Brain microvascular endothelial cell (primary cell): Measurements from ENCODE around the gene TIMP2.
A peak's percentile ranks its signal among the peaks of the same experiment; 100 is the strongest.
"Not testable (repeated sequence)": the region's sequence is repeated elsewhere in the genome, so short reads cannot be mapped to it uniquely, and the experiment has no call there.

Experiments
- DNase-seq: peaks from one replicate; pipeline ENCODE4 v3.0.0-alpha.2; 2020
- H3K27ac ChIP-seq: fragments of 250-450 bp; sonication (Bioruptor Pico); 2 replicates; pipeline ENCODE4 v1.5.1; 2020; ENCODE audit warnings: mild to moderate bottlenecking, moderate library complexity
- H3K27me3 ChIP-seq: fragments of 250-450 bp; sonication (Bioruptor Pico); replicated peaks from 2 replicates; pipeline ENCODE4 v1.5.1; 2020; ENCODE audit warnings: mild to moderate bottlenecking
- H3K36me3 ChIP-seq: fragments of 250-450 bp; sonication (Bioruptor Pico); replicated peaks from 2 replicates; pipeline ENCODE4 v1.5.1; 2020; ENCODE audit warnings: mild to moderate bottlenecking
- H3K4me3 ChIP-seq: 2 replicates; pipeline ENCODE4 v1.5.1; 2011; ENCODE audit warnings: low read depth, mild to moderate bottlenecking, control low read depth, low read length, moderate library complexity
- in situ Hi-C: cut with HindIII; loops from 2 replicates; pipeline ENCODE4 v1.10.0; 2017; ENCODE audit warnings: low sequenced_read_pairs, low pct_ligation_motif_present
- TF ChIP-seq, protein P1 (sequence below): IDR thresholded peaks from 2 replicates; pipeline ENCODE4 v1.5.1; 2011; ENCODE audit warnings: low read depth, mild to moderate bottlenecking, moderate library complexity, low read length, control low read depth, inconsistent platforms; ENCODE audit errors: missing control alignments

Gene TIMP2

DNA sequence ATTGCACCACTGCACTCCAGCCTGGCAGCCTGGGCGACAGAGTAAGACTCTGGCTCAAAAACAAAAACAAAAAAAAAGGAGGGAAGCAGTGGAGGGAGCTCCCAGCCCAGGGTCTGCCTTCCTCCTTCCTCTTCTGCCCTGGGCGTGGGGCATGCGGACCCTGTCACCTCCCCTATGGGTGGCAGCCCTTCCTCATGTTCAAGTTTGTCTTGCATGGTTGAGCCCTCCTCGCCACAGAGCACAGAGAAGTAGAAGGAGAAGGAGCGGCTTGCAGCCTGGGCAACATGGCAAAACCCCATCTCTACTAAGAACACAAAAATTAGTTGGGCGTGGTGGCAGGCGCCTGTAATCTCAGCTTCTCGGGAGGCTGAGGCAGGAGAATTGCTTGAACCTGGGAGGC lies 21.4 kb upstream of the TIMP2 start:
- in situ Hi-C loops, result no loop called here
- Histone ChIP-seq H3K4me3 (no peak overlapping the region), H3K27ac (no peak overlapping the region), H3K36me3 (no peaks in the 10 kb centered on the region), H3K27me3 (no peaks in the 10 kb centered on the region)
- TF ChIP-seq, protein P1, sequence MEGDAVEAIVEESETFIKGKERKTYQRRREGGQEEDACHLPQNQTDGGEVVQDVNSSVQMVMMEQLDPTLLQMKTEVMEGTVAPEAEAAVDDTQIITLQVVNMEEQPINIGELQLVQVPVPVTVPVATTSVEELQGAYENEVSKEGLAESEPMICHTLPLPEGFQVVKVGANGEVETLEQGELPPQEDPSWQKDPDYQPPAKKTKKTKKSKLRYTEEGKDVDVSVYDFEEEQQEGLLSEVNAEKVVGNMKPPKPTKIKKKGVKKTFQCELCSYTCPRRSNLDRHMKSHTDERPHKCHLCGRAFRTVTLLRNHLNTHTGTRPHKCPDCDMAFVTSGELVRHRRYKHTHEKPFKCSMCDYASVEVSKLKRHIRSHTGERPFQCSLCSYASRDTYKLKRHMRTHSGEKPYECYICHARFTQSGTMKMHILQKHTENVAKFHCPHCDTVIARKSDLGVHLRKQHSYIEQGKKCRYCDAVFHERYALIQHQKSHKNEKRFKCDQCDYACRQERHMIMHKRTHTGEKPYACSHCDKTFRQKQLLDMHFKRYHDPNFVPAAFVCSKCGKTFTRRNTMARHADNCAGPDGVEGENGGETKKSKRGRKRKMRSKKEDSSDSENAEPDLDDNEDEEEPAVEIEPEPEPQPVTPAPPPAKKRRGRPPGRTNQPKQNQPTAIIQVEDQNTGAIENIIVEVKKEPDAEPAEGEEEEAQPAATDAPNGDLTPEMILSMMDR, result no peak
- no peak for DNase-seq

DNA sequence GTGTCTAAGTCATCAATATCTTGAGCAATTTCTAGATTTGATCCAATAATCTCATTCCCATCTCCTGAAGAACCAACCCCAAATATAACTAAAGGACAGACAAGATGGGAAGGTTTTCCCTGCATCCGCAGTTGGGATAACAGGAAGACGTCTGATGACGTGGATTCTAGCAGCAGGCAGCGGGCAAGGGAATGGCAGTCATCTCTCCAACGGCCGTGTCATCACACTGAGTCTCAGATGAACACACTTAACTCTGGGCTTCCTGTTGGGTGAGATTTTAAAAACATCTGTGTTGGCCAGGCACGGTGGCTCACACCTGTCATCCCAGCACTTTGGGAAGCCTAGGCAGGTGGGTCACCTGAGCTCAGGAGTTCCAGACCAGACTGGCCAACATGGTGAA lies 20.9 kb upstream of the TIMP2 start:
- TF ChIP-seq, protein P1, result no peak
- Histone ChIP-seq H3K27ac (no peak overlapping the region), H3K4me3 (no peak overlapping the region), H3K27me3 (no peaks in the 10 kb centered on the region), H3K36me3 (no peaks in the 10 kb centered on the region)
- in situ Hi-C loops, result no loop called here
- DNase-seq, result no peak

DNA sequence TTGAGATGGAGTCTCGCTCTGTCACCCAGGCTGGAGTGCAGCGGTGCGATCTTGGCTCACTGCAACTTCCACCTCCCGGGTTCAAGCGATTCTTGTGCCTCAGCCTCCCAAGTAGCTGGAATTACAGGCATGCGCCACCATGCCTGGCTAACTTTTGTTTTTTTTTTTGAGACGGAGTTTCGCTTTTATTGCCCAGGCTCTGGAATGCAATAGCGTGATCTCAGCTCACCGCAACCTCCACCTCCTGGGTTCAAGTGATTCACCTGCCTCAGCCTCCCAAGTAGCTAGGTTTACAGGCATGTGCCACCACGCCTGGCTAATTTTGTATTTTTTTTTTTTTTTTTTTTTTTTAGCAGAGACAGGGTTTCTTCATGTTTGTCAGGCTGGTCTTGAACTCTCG lies 20.3 kb upstream of the TIMP2 start:
- H3K4me3 ChIP-seq, in situ Hi-C loops, H3K27me3 ChIP-seq, H3K36me3 ChIP-seq, DNase-seq, H3K27ac ChIP-seq: not testable (repeated sequence)

DNA sequence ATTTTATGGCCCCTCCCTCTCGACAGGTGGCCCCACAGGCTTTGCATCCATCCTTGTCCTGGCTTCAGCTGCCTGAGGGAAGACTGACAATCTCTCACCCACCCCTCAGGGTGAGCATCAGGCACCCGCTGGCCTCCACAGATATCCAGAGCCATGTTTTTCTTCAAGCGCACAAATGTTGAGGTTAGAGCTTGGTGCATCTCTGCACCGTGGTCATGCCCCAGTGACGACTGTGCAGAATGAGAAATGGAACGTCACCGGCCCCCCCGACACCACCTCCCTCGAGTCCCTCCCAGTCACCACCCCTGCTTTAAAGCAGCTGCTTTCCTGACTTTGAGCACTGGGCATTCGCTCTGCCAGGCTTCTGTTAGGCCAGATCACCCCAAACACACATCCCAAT lies 19.8 kb upstream of the TIMP2 start:
- H3K36me3 ChIP-seq, result no peaks in the 10 kb centered on the region
- in situ Hi-C loops, result no loop called here
- TF ChIP-seq, protein P1, result no peak
- no peak for DNase-seq
- H3K27ac ChIP-seq, result no peak overlapping the region
- no peak overlapping the region for H3K4me3 ChIP-seq
- no peaks in the 10 kb centered on the region for H3K27me3 ChIP-seq

DNA sequence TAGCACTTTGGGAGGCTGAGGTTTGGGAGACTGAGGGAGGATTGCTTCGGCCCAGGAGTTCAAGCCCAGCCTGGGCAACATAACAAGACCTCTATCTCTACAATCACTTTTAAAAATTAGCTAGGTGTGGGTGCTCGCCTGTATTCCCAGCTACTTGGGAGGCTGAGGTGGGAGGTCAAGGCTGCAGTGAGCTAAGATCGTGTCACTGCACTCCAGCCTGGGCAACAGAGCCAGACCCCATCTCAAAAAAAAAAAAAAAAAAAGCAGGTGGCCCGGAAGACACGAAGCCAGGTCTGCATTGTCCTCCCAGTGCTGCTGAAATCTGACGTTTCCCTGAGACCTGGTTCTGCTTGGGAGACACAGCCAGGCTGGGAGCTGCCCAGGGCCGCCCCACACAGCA lies 18.8 kb upstream of the TIMP2 start:
- TF ChIP-seq, protein P1, result no peak
- no peak overlapping the region for H3K27ac ChIP-seq
- H3K36me3 ChIP-seq, result no peaks in the 10 kb centered on the region
- in situ Hi-C loops, result no loop called here
- no peaks in the 10 kb centered on the region for H3K27me3 ChIP-seq
- DNase-seq, result no peak
- H3K4me3 ChIP-seq, result no peak overlapping the region

DNA sequence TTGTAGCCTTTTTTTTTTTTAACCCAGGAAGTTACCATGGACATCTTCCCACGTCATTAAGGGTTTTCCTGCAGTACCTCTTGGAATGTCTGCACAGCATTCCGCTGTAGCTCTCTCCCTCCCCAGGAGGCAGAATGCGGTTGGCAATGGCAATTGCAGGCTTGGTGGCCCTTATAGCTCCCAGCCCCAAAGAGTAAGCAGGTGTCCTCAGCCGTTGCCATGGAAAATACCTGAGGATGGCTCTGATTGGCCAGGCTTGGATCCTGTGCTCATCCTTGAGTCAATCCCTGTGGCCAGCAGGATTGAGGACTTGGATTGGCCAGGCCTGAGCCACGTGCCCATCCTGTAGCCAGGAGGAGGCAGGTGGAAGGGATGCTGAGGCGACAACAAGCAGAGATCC lies 15.5 kb upstream of the TIMP2 start:
- H3K36me3 ChIP-seq, result no peaks in the 10 kb centered on the region
- no peaks in the 10 kb centered on the region for H3K27me3 ChIP-seq
- peak; percentile 55 for DNase-seq
- TF ChIP-seq, protein P1, result no peak
- peak overlapping the region; percentile 79 for H3K27ac ChIP-seq
- H3K4me3 ChIP-seq, result no peak overlapping the region
- in situ Hi-C loops, result no loop called here
